ENCODE measurements around the gene DNAJB6.

Gene DNAJB6

GRCh38 chr7:157395206-157395605, 58.4 kb downstream of the DNAJB6 start:
- no peaks in the 10 kb centered on the region for H3K27me3 ChIP-seq (ENCODE audit: low read depth, low read length)
- H3K27ac ChIP-seq (ENCODE audit: low read length), result no peak overlapping the region
- H3K4me1 ChIP-seq (ENCODE audit: low read length), result no peaks in the 10 kb centered on the region
- H3K79me2 ChIP-seq (ENCODE audit: low read length), result peaks cover 5% of the 10 kb centered on the region; the same call in 1 of the 2 replicates
- H3K4me3 ChIP-seq (ENCODE audit: low read length), result no peak overlapping the region
- H3K9ac ChIP-seq (ENCODE audit: low read length), result no peak overlapping the region
- no peak overlapping the region for H3K4me2 ChIP-seq (ENCODE audit: low read length)
- no peak overlapping the region for H2AFZ ChIP-seq (ENCODE audit: low read depth, low read length)
- TF ChIP-seq, protein P1, sequence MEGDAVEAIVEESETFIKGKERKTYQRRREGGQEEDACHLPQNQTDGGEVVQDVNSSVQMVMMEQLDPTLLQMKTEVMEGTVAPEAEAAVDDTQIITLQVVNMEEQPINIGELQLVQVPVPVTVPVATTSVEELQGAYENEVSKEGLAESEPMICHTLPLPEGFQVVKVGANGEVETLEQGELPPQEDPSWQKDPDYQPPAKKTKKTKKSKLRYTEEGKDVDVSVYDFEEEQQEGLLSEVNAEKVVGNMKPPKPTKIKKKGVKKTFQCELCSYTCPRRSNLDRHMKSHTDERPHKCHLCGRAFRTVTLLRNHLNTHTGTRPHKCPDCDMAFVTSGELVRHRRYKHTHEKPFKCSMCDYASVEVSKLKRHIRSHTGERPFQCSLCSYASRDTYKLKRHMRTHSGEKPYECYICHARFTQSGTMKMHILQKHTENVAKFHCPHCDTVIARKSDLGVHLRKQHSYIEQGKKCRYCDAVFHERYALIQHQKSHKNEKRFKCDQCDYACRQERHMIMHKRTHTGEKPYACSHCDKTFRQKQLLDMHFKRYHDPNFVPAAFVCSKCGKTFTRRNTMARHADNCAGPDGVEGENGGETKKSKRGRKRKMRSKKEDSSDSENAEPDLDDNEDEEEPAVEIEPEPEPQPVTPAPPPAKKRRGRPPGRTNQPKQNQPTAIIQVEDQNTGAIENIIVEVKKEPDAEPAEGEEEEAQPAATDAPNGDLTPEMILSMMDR (IDR thresholded peaks at IDR 0.05; ENCODE audit: low read depth, low read length), result no peak
- TF ChIP-seq EZH2phosphoT487 (IDR thresholded peaks at IDR 0.05; ENCODE audit: low read depth), result no peak
- peaks cover 4% of the 10 kb centered on the region for H3K36me3 ChIP-seq (replicated peaks; ENCODE audit: low read depth, low read length)
- no peaks in the 10 kb centered on the region for H3K9me3 ChIP-seq (ENCODE audit: insufficient read depth, low read length)
- no peaks in the 10 kb centered on the region for H4K20me1 ChIP-seq (ENCODE audit: insufficient read depth, low read length)

GRCh38 chr7:157396316-157397035, 59.7 kb downstream of the DNAJB6 start:
- H3K27me3 ChIP-seq (ENCODE audit: low read depth, low read length), result no peaks in the 10 kb centered on the region
- no peak for TF ChIP-seq EZH2phosphoT487 (IDR thresholded peaks at IDR 0.05; ENCODE audit: low read depth)
- TF ChIP-seq, protein P1 (IDR thresholded peaks at IDR 0.05; ENCODE audit: low read depth, low read length), result no peak
- H3K36me3 ChIP-seq (replicated peaks; ENCODE audit: low read depth, low read length), result peaks cover 4% of the 10 kb centered on the region
- no peak overlapping the region for H3K4me2 ChIP-seq (ENCODE audit: low read length)
- no peaks in the 10 kb centered on the region for H3K4me1 ChIP-seq (ENCODE audit: low read length)
- H3K4me3 ChIP-seq (ENCODE audit: low read length), result no peak overlapping the region
- no peak overlapping the region for H3K9ac ChIP-seq (ENCODE audit: low read length)
- H3K79me2 ChIP-seq (ENCODE audit: low read length), result peaks cover 5% of the 10 kb centered on the region; the same call in 1 of the 2 replicates
- no peaks in the 10 kb centered on the region for H3K9me3 ChIP-seq (ENCODE audit: insufficient read depth, low read length)
- no peaks in the 10 kb centered on the region for H4K20me1 ChIP-seq (ENCODE audit: insufficient read depth, low read length)
- no peak overlapping the region for H2AFZ ChIP-seq (ENCODE audit: low read depth, low read length)
- H3K27ac ChIP-seq (ENCODE audit: low read length), result no peak overlapping the region

GRCh38 chr7:157397036-157397720, 60.4 kb downstream of the DNAJB6 start:
- no peaks in the 10 kb centered on the region for H3K9me3 ChIP-seq (ENCODE audit: insufficient read depth, low read length)
- no peak overlapping the region for H3K4me3 ChIP-seq (ENCODE audit: low read length)
- no peak overlapping the region for H2AFZ ChIP-seq (ENCODE audit: low read depth, low read length)
- H3K27me3 ChIP-seq (ENCODE audit: low read depth, low read length), result no peaks in the 10 kb centered on the region
- peaks cover 5% of the 10 kb centered on the region; the same call in 1 of the 2 replicates for H3K79me2 ChIP-seq (ENCODE audit: low read length)
- H4K20me1 ChIP-seq (ENCODE audit: insufficient read depth, low read length), result no peaks in the 10 kb centered on the region
- TF ChIP-seq EZH2phosphoT487 (IDR thresholded peaks at IDR 0.05; ENCODE audit: low read depth), result no peak
- TF ChIP-seq, protein P1 (IDR thresholded peaks at IDR 0.05; ENCODE audit: low read depth, low read length), result no peak
- no peaks in the 10 kb centered on the region for H3K4me1 ChIP-seq (ENCODE audit: low read length)
- H3K36me3 ChIP-seq (replicated peaks; ENCODE audit: low read depth, low read length), result peaks cover 4% of the 10 kb centered on the region
- H3K27ac ChIP-seq (ENCODE audit: low read length), result no peak overlapping the region
- no peak overlapping the region for H3K9ac ChIP-seq (ENCODE audit: low read length)
- no peak overlapping the region for H3K4me2 ChIP-seq (ENCODE audit: low read length)
